COR-L47 (cell line): ENCODE measurements around the gene PAX7.
"Not testable (repeated sequence)": the region's sequence is repeated elsewhere in the genome, so short reads cannot be mapped to it uniquely, and the experiment has no call there.

ENCODE experiments used
- DNase-seq: peaks from one replicate; lab custom pipeline; 2025; lab: John Stamatoyannopoulos, UW

Gene PAX7

DNA sequence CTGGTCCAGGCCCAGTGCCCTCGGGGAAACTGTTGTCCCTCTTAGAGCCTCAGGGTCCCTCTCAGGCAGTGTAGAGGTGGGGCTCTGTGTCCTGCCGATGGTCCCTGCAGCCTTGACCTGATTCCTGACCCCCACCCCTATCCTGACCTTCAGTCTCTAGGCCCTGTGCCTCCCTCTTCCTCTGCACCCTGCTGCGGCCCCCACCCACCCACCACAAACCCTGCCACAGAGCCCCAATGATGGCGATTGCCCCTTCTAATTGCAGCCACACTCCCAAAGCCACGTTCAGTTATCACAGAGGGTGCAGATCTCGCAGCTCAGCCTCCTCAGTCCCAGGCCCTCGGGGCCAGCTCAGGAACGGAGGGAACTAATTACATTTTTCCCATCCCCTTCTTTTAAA, 99.7 kb downstream of the PAX7 start:
- no peak for DNase-seq

DNA sequence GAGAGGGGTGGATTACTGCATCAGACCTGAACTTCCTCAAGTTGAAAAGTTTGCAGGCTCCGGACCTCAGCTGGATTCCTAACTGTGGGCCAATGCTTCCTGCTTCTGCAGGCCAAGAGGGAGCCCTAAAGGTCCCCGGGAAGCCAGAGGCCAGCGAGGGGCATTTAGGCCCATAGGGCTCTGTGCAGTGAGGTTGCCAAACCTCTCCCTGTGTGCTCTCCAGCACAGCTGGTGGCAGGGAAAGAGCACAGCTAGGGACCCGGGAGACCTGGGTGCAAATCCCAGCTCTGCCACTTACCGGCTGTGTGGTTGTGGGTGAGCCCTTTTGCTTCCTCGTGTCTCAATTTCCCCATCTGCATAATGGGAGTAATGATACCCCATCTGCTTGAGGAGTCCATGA, 100.5 kb downstream of the PAX7 start:
- no peak for DNase-seq

DNA sequence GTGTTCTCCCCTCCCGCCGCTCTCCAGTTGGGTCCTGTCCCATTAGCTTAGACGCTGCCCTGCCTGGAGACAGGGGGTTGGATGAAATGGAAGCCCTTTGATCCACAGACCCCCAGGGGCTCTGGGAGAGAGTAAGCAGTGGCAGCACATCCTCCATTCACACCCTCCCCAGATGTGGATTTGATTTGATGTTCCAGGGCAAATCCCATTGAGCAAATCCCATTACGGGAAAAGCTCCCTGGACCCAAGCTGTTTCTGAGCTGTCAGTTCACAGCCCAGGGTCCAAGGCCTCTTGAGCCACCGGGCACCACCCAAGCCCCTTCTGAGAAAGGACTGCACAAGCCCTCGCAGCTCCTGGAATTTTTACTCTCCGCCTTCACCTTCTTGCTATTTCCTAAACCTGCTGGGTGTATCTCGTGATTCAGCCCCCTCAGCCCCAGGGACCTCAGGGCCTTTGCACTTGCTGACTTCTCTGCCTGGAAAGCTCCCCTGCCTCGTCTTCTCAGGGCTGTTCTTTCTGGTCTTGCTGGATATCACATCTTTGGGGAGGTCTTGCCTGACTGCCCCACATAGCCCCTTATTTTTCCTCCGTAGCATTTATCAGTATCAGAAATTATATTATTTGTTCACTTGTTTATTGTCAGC, 101.1 kb downstream of the PAX7 start:
- no peak for DNase-seq

DNA sequence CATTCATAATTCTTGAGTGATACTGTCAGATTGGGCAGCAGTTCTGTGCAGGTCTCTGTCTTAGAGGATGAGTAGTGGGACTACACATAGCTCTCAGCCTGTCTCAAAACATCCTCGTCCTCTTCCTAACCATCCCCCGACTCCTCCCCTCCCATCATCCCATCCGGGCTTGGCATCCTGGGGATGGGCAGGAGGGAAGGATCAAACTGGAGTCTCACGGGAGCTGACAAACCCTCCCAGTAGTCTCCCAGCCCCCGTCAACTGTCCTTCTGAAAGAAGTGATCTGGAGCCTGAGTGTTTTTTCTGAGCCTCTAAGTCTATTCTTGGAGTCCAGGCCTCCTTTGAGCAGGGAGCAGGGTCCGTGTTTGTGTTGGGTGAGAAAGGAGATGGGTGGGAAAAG, 102.0 kb downstream of the PAX7 start:
- DNase-seq = no peak

DNA sequence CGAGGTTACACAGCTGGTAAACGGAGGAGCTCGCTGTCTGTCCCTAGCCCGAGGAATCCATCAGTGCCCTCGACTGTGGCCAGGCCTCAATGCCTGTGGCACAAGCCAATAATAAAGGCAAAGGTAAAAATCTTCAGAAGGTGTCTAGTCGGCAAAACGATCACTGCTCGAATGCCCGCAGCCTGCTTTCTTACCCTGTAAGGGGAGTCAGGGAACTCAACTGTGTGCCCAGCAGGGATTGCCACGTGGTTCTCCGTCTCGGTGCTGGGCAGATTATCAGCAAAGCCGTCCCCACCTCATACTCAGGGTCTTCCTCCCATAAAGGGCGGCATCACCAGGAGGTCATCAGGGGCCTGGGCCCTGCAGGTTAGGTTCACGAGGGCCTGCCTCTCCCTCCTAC, 103.4 kb downstream of the PAX7 start:
- no peak for DNase-seq

DNA sequence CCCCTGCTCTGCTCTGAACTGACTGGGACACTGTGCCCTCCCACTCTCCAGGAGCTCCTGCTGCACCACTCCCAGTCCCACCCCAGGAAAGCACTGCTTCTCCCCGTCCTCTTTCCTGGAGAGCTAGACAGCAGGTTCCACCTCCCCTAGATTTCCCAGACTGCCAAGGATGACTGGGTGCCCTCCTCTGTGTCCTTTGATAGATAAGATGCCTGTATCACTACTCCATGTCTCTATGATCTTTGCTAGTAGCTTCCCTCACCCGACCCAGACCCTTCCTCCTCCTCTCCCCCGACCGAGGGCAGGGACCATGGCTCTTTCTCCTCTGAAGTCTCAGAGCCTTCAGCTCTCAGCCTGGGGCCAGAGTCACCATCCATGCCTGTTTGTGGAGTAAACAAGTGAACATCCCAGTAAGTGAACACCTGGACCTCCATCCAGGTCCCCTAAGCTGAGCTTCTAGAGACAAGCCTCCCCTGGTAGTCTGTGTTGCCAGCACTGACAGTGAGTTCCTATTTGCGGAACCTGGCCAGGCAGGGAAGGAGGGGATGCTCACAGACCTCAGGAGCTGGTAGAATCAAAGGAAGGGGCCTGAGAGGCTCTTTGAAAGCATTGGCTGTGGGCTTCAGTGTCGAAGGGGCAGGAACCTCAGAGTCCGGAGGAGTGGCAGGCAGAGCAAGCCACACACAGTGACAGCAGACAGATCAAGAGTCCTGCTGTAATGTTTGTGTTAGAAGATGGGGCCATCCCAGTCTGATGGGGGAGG, 104.0 kb downstream of the PAX7 start:
- DNase-seq = no peak

DNA sequence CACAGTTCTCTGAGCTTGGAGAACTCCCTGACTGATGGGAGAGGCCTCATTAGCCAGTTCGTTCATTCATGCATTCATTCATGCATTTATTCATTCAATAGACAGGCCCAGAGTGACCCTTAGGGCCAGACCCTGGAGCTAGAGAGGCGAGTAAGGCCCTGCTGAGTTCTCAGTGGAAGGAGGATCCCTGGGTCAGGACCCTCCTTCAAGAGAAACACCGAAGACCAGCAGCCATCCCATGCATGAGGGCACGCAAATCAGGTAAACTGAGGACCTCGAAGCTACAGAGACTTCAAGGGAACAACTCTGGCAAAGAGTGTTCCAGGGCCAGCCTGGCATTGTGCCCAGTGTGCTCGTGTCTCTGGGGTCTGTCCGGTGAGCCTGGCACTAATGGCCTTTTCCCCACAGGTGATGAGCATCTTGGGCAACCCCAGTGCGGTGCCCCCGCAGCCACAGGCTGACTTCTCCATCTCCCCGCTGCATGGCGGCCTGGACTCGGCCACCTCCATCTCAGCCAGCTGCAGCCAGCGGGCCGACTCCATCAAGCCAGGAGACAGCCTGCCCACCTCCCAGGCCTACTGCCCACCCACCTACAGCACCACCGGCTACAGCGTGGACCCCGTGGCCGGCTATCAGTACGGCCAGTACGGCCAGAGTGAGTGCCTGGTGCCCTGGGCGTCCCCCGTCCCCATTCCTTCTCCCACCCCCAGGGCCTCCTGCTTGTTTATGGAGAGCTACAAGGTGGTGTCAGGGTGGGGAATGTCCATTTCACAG, 104.8 kb downstream of the PAX7 start:
- DNase-seq = no peak

DNA sequence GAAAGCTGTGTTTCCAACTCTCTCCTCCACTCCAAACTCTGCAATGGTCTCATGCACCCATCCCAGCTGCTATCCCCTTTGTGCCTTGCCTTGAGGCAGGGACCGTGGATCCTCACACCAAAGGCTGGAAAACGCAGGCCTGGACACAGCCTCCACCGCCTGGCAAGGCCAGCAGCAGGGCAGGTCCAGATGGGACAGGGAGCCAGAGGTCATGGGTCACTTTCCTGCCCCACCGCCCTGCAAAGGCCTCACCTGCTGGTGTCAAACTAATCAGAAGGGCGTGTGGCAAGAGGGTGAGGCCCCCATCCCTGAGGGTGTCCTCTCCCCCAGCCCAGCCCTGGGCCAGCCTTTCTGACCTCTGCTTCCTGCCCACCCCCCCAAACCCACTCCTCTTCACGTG, 106.3 kb downstream of the PAX7 start:
- no peak for DNase-seq

DNA sequence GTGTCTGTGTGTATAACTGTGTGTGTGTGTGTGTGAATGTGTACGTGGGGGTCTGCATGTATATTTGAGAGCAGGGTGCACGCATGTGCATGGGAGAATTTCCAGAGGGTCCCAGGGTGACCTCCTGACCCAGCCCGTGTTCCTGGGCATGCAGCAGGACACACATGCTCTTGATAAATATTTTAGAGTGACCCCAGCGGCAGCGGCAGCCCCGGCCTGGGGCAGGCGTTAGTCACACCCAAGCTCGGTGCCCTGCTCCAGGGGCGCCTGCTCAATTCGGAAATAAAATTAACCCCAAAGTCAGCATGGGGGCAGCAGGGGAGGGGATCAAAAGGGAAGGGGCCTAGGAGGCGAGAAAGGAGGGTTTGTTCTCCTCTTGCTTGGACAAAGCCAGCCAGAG, 107.5 kb downstream of the PAX7 start:
- no peak for DNase-seq

DNA sequence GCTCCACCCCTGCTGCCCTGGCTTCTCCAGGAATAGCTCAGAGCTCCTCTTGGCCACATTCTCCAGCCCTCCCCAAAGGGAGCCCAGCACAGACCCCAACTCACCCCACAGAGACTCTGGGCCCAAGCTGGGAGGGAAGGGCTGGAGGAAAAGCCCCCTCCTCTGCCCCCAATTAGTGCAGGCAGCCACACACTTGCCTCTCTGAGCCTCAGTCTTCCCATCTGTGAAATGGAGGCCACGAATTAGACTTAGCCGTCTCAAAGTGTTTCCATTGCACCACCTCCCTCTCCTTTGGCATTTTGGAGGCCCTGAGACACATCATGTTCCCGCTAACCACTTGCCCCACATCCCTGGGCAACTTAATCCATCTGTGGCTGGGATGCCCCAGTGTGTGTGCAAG, 108.0 kb downstream of the PAX7 start:
- DNase-seq = no peak

DNA sequence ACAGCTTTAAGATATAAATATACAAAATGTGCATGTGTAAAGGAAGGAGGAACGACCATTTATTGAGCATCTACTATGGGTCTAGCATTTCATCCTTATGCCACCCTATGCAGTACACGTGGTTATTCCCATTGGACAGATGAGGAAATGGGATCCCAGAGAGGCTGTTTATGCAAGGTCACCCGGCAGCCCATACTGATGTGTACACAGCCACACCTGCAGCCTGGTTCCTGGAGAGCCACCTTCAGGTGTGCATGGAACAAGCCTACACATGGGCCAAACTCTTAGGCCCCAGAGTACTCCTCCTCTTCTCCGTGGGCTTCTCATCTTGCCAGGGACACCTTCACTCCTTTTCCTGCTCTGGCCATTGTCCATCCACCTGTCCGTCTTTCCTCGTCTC, 108.8 kb downstream of the PAX7 start:
- DNase-seq = no peak

DNA sequence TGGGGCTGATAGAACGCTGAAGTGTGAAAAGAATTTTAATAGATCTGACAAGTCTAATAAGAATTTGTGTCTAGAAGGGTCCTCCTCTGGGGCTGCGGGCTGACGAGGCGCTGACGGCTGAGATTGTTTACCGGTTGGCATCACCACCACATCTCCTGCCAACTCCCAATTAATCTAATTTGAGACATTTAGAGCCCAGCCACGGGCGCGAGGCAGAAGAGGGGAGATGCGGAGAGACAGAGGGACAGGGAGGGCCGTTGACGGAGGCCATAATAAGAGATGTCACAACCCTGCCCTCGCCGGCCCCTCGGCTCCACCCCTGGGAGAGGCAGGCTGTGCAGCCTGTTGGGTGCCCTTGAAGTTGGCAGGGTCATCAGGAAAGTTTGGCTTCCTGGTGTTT, 109.3 kb downstream of the PAX7 start:
- no peak for DNase-seq

DNA sequence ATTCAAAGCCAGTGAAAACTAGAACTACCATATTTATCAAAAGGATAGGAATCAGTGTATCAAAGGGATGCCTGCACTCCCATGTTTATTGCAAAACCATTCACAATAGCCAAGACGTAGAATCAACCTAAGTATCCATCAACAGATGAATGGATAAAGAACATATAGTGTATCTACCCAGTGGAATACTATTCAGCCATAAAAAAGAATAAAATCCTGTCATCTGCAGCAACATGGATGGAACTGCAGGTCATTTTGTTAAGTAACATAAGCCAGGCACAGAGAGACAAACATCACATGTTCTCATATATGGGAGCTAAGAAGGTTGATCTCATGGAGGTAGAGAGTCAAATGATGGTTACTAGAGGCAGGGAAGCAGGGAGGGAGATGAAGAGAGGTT, 110.0 kb downstream of the PAX7 start:
- no peak for DNase-seq

DNA sequence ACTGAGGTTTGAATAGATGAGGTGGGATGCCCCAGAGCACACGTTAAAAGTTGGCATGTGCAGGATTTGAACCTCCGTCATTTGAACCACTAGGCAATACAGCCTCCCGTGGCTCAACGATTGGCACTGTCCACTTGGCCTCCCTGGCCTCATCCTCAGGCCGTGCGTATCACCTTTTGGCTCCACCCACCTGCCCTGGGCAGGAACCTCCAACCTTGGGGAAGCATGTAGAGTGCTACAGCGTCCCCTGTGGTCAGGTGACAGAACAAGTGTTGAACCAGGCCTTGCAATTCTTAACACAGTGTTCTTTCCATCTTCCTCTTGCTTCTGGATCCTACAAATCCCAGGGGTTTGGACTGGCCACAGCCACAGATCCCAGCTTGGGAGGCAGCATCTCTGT, 112.6 kb downstream of the PAX7 start:
- no peak for DNase-seq

DNA sequence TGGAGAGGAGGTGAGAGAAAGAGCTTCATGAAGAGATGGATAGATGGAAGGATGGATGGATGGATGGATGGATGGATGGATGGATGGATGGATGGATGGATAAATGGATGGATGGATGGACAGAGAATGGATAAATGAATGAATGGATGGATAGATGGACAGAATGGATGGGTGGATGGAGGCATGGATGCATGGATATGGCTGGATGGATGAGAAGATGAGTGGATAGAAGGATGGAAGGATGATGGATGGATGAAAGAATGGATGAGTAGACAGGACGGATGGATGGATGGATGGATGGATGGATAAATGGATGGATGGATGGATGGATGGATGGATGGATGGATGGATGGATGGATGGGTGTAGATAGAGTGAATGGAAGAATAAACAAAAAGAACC, 113.7 kb downstream of the PAX7 start:
- DNase-seq = not testable (repeated sequence)

DNA sequence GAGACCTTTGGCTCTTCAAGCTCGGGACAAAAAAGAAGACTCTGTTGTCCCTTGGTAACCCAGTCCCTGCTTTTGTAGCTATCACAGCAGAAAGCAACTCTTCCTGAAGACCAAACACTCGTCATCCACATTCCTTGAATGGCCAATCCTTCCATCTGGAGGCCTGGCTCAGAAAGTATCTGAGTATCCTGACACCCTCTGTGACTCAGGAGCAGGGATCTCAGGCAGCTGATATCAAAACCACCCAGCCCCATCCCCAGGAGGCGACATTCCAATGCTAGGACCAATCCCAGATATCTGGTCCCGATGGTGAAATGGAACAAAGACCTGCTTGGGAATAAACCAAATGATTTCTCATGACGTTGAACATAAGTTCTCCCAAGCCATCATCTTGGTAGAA, 116.3 kb downstream of the PAX7 start:
- DNase-seq = no peak

DNA sequence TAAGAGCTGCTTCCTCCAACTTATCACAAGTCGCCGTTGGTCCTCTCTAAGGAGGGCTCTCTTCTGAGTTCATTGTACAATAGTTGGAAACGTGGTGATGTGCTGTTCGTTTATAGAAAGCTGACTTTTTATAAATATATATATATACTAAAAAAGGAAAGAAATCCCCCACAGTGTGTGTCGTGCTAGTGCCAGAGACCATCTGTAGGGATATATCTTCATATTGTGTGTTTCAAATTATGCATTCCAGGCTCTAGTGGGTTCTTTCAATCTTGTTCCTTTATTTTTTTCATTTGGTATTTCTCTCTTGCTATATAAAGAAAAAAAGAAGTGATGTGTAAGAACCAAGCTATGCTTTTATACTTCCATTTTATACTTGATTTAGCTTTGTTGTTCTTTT, 117.0 kb downstream of the PAX7 start:
- no peak for DNase-seq

DNA sequence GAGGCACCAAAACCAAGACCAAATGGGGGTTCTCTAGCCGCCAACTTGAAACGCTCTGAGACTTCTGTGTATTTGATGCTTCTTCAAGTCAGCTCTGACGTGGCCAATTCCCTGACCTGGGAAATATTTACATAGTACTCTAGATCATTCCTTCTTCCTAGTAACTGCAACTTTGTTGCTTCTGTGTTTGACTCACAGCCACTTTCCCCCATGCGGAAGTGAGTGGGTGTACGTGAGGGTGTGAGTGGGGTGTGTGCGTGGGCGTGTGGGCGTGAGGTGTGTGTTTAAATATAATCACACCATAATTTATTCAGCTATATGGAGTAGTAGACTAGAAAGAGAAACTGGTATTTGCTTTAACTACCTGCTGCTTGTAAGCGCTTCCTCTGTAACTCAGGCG, 117.8 kb downstream of the PAX7 start:
- no peak for DNase-seq

DNA sequence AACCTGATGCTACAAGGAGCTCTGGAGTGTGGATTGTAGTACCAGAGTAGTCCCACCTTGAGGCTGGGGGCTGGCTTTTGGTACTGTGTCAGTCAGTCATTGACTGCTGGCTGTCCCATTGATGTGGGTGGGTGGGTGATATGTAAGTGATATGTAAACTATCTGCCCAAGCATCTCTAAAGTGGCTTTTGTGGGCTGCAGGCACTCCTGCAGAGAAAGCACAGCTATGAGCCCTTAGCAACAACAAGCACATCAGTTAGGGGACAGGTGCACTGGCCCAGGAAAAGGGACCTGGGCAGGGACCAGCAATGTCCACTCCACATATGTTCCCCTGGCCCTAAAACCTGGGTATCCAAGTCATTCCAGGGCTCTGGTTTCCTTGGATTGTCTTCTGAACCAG, 118.9 kb downstream of the PAX7 start:
- no peak for DNase-seq

DNA sequence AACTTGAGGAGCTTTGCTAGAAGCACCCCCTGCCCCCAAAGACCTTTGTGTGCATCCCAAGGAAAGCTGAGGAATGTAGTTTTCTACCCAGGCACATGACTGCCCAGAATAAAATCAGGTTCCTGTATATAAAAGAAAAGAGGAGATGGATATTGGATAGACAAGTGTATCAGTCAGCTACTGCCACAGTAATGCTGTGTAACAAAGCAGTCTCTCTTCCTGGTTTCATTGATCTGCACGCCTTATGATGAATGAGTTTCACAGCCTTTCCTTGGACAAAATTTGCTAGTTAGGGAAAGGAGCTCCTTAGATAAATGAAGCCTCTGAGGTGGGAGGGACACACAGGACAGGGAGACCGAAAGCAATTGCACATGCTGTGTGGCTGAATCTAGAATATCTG, 120.0 kb downstream of the PAX7 start:
- DNase-seq = no peak

DNA sequence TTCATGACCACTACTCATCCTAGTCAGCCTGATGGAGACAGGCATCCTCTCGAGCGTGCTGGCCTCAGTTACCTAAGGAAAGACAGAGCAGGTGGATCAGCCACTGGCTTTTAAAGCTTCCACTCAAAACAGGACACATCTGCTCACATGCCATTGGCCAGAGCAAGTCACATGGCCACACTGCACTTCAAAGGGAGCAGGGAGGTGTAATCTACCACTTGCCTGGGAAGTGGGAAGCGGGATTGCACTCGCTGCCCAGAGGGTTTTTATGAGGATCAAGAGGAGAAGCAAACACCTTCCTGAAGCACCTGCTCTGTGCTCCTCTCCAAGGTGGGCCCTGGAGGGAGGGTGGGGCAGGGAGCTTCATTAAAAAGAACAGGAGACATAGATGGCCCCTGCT, 120.8 kb downstream of the PAX7 start:
- DNase-seq = no peak

DNA sequence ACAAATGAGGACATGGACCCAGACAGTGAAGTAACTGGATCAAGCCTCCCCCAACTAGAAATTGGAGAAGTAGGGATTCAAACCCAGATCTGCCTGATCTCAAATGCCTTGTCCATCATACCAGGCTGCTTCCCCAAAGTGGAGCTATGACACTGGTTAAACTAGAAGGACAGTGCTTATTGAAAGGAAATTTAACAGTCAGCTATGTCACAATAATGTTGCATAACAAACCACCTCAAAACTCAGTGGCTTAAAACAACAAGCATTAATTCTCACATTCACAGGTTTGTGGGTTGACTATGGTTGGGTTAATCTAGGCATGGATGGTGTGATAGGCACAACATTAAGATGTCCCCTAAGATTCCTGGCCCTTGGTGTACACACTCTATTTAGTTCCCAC, 121.8 kb downstream of the PAX7 start:
- no peak for DNase-seq

DNA sequence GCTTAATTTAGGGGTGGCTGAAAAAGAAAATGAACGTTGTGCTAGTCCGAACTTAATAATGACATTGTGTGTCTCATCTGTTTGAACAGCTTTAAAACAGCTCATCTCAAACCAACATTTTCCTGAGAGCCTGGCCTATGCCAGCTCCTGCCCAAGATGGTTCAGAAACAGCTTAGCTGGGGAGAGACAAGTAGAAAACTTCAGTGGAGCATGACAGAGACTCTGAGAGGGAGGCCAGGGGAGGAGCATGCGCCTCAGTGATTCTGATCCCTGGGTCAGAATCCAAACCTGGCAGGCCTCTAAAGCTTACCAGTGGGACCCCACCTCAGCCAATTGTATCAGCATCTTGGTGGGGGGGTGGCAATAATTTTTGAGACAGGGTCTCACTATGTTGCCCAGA, 129.5 kb downstream of the PAX7 start:
- no peak for DNase-seq
